NCI-H226 (cell line): ENCODE measurements around the gene GRID2.

Source experiments
- DNase-seq: peaks from one replicate; pipeline ENCODE4 v3.0.0-alpha.2; 2015

The GRID2 gene

GRCh38 chr4:93776386-93777080 is 1472.8 kb downstream of the GRID2 start:
- peak; percentile 55 for DNase-seq

DNA sequence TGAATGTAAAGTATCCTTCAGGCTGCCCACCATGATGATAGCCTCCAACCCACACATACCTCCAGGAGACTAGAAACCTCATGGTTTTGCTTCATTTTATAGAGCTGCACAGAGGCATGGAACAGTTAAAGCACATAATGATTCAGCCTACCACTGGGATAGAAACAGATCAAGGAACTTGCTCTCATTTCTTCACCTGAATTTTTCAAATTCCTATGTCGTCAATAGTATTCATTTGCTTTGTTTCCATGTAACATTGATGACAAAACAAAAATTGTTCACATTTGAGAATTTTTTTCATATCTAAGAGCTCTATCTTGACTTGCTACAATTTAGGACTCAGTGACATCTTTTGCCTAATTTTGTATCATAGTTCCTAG is 1473.3 kb downstream of the GRID2 start:
- DNase-seq, result no peak

- DNase-seq, result no peak
Observed at GRCh38 chr4:93779228-93779627, 1475.5 kb downstream of the GRID2 start.

DNA sequence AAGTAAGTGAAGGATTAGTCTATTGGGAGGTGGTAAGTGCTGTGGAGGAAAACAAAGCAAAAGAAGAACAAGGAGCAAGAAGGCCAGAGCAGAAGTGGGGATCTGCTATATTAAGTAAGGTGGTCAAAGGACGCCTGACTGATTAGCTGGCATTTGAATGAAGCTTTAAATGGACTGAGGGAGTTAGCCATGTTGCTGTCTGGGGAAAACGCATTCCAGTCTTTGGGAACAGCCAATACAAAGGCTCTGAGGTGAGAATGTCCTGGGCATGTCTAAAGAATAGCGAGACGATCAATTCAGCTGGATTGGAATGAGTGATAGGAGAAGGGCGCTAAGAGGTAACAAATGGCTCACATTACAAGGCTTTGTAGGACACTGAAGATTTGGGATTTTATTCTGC is 1476.3 kb downstream of the GRID2 start:
- no peak for DNase-seq

GRCh38 chr4:93781198-93781597 is 1477.4 kb downstream of the GRID2 start:
- DNase-seq, result no peak

DNA sequence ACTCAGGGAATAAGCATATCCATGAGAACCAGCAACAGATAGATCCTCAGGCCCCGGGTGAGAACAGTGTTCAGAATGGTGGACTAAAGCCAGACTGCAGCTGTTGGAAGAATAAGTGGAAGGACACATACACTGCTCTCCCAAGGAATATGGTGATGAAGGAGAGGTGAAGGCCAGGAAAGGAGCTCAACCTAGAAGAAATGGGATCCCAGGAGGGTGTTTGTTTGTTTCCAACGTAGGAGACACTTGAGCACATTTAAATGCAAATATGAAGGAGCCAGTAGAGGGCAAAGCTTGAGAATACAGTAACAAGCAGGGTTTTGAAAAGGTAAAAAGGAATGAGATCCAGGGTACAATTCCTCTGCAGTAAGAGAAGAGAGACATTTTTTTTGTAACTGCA is 1482.4 kb downstream of the GRID2 start:
- no peak for DNase-seq

- DNase-seq, result no peak
Observed at GRCh38 chr4:93788712-93789111, 1484.9 kb downstream of the GRID2 start.

- peak; percentile 9 for DNase-seq
Observed at GRCh38 chr4:93791570-93792195, 1487.9 kb downstream of the GRID2 start.

DNA sequence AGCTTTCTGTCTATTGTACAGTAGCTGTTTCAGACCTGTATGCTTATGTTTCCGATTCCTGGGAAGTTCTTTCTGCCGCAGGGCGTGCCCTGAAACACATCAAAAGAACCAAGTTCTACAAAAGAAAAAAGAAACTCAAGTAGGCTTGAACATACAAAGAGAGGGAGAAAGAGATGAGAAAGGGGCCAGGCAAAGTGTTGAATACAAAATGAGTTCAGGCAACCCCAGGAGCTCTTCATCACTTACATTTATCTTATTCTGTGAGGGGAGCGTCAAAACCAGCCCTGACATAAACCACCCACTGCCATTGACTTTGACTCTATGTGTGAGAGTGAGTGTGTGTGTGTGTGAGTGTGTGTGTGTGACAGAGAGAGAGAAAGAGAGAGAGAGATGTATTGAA is 1498.3 kb downstream of the GRID2 start:
- no peak for DNase-seq

GRCh38 chr4:93809773-93810172 is 1506.0 kb downstream of the GRID2 start:
- no peak for DNase-seq

DNA sequence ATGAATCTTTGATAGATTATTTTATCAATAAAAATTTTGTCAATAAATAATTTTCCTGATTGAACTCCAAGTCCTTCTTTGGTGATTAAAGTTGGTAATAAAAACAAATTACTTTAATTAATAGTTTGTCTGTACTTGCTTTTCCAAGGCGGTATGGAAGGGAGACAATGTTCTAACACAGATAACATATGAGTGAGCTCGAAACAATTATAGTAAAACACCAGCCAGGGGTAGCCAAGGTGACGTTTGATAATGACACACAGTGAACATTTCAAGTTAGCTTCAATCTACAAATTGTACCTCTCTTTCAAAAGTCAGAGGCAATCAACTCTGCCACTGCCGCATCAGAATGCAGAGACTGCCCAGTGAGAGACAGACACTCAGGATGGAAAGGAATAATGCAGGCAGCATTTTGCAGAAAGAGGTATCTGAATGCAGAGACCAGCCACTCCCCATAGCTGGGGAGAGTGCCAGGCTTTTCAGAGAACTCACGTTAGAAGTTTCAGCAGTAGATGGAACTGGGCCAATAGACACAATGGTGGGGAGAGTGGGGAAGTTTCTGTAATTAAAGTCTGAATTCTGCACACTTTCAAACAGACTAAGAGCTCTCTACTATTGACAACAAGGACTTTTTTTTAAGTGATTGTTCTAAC is 1506.7 kb downstream of the GRID2 start:
- DNase-seq, result peak; percentile 12

- no peak for DNase-seq
Observed at GRCh38 chr4:93813092-93813491, 1509.3 kb downstream of the GRID2 start.

DNA sequence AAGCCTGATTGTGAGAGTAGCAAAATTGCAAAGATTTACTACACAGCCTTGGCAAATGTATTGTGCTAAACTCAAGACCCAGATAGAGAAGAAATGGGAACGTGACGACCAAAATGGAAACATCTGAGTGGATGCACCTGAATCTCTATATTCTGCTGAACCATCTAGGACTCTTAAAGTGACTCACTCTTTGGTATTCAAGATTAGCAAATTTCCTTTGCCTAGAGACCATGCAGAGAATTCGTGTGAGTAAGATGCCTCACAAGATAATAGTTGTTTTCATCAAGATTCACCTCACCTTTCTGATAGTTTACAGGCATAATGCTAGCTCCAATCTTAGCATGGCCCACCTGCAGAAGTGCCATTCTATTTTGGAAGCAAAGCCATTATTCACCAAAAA is 1510.4 kb downstream of the GRID2 start:
- DNase-seq, result peak; percentile 25

- no peak for DNase-seq
Observed at GRCh38 chr4:93814722-93815121, 1511.0 kb downstream of the GRID2 start.
